B cell (primary cell): Measurements from ENCODE around the gene CDC14A. TPM values are rescaled to one million over a fixed set of nuclear protein-coding genes. Genes with fewer than 3 reads are reported as not detected.

Experiments used
- ATAC-seq: fragments of 200-7000 bp; cut with Tn5 transposase; one replicate; pipeline ENCODE4 v1.10.0; 2021; ENCODE audit warnings: low read depth, mild to moderate bottlenecking, moderate number of reproducible peaks, moderate library complexity
- CTCF ChIA-PET: fragments of 350-600 bp; sonication (Branson Sonifier 250); formaldehyde crosslinking; loops from one replicate; lab custom pipeline; 2021; ENCODE audit warnings: antibody characterized with exemption, inconsistent platforms; lab: Charles Lee
- POLR2A ChIA-PET: fragments of 350-600 bp; sonication (Branson Sonifier 250); formaldehyde crosslinking; loops from one replicate; lab custom pipeline; 2021; ENCODE audit warnings: antibody characterized with exemption; lab: Charles Lee
- DNase-seq: peaks from one replicate; pipeline ENCODE4 v3.0.0; 2013
- H2AFZ ChIP-seq: 2 replicates; pipeline ENCODE4 v1.6.1; 2012; ENCODE audit warnings: mild to moderate bottlenecking, low read depth, low read length; ENCODE audit not compliant: insufficient read depth, poor library complexity, severe bottlenecking
- H3K27ac ChIP-seq, 2 donors: 1 replicate in 1 of 2; 2 replicates in 1 of 2; pipeline ENCODE4 v1.5.1; 2012 to 2013; ENCODE audit warnings: low read length in 2 of 2, mild to moderate bottlenecking in 2 of 2, moderate library complexity in 1 of 2
- H3K27me3 ChIP-seq, 4 experiments: fragments of 200-600 bp in 1 of 4; sonication (generic) in 1 of 4; replicated peaks in 1 of 4; 1 replicate in 2 of 4; 2 replicates in 2 of 4; pipeline versions ENCODE4 v1.6.1 to v1.7.0; 2013 to 2016; ENCODE audit warnings: low read length in 3 of 4, mild to moderate bottlenecking in 2 of 4, mixed read lengths in 1 of 4, moderate library complexity in 1 of 4; ENCODE audit not compliant: insufficient read depth in 4 of 4, control insufficient read depth in 3 of 4; ENCODE audit errors: control extremely low read depth in 1 of 4
- H3K36me3 ChIP-seq, 2 experiments: replicated peaks in 1 of 2; 1 replicate in 1 of 2; 2 replicates in 1 of 2; pipeline versions ENCODE4 v1.6.1 to v1.7.1; 2013; ENCODE audit warnings: low read length in 1 of 2; ENCODE audit not compliant: insufficient read depth in 2 of 2, control insufficient read depth in 1 of 2; ENCODE audit errors: control extremely low read depth in 1 of 2, extremely low read depth in 1 of 2
- H3K4me1 ChIP-seq, 2 donors: fragments of 200-600 bp in 1 of 2; sonication (generic) in 1 of 2; 1 replicate in 1 of 2; 2 replicates in 1 of 2; pipeline versions ENCODE4 v1.5.1 to v1.6.1; 2013 to 2017; ENCODE audit warnings: low read length in 2 of 2; ENCODE audit not compliant: control insufficient read depth in 2 of 2, insufficient read depth in 2 of 2
- H3K4me2 ChIP-seq: replicated peaks from 2 replicates; pipeline ENCODE3; 2012; ENCODE audit warnings: mild to moderate bottlenecking, low read depth, low read length; ENCODE audit not compliant: poor library complexity, severe bottlenecking
- H3K4me3 ChIP-seq, 5 experiments: fragments of 200-600 bp in 1 of 5; sonication (generic) in 1 of 5; 1 replicate in 3 of 5; 2 replicates in 2 of 5; pipeline versions ENCODE4 v1.5.1 to v1.7.0; 2011 to 2016; ENCODE audit warnings: low read length in 4 of 5, mild to moderate bottlenecking in 4 of 5, low read depth in 2 of 5, control low read depth in 1 of 5, moderate library complexity in 1 of 5; ENCODE audit not compliant: insufficient read depth in 1 of 5; ENCODE audit errors: control extremely low read depth in 1 of 5, extremely low read depth in 1 of 5
- H3K79me2 ChIP-seq: fragments of 200-600 bp; sonication (generic); one replicate; pipeline ENCODE4 v1.6.0; 2016; ENCODE audit warnings: low read length; ENCODE audit not compliant: control insufficient read depth, insufficient read depth
- H3K9ac ChIP-seq: fragments of 200-600 bp; sonication (generic); 2 replicates; pipeline ENCODE4 v1.6.1; 2017; ENCODE audit warnings: mild to moderate bottlenecking, low read length, moderate library complexity
- H3K9me3 ChIP-seq, 3 donors: one replicate each; pipeline versions ENCODE4 v1.6.1 to v1.7.1; 2013; ENCODE audit warnings: low read length in 2 of 3; ENCODE audit not compliant: control insufficient read depth in 2 of 3, insufficient read depth in 1 of 3; ENCODE audit errors: control extremely low read depth in 1 of 3
- H4K20me1 ChIP-seq: 2 replicates; pipeline ENCODE4 v1.6.0; 2012; ENCODE audit warnings: mild to moderate bottlenecking, low read length; ENCODE audit not compliant: insufficient read depth, control insufficient read depth, poor library complexity, severe bottlenecking
- H3K27ac Mint-ChIP-seq: one replicate; pipeline ENCODE4 v1.8.0; 2021; ENCODE audit warnings: mixed read lengths
- H3K27me3 Mint-ChIP-seq: one replicate; pipeline ENCODE4 v1.8.0; 2021; ENCODE audit warnings: mixed read lengths
- H3K4me1 Mint-ChIP-seq: one replicate; pipeline ENCODE4 v1.8.0; 2021; ENCODE audit warnings: mixed read lengths
- H3K4me3 Mint-ChIP-seq: one replicate; pipeline ENCODE4 v1.8.0; 2021; ENCODE audit warnings: mixed read lengths
- H3K9me3 Mint-ChIP-seq: one replicate; pipeline ENCODE4 v1.8.0; 2022; ENCODE audit warnings: mixed read lengths; ENCODE audit not compliant: insufficient read depth
- EZH2 ChIP-seq: IDR thresholded peaks from 2 replicates; pipeline ENCODE4 v1.6.1; 2012; ENCODE audit warnings: borderline replicate concordance, low read depth, mild to moderate bottlenecking, moderate library complexity, low read length; ENCODE audit not compliant: insufficient read depth, poor library complexity, severe bottlenecking
- WGBS: methylation state at CpG from one replicate; pipeline ENCODE4 v1.1.5; 2013; ENCODE audit warnings: missing lambda C conversion rate; ENCODE audit not compliant: insufficient coverage; 5-methylcytosine and 5-hydroxymethylcytosine counted together
- intact Hi-C: fragments of 100-400 bp; cut with micrococcal nuclease; formaldehyde crosslinking; loops from one replicate; pipeline ENCODE4 v1.10.0; 2022
- polyA plus RNA-seq: library from polyadenylated mRNA; depleted of rRNA; stranded (reverse); fragments of >200 nt; gene quantifications from 2 replicates; pipeline ENCODE4 v1.2.3, GENCODE V29; 2012
- total RNA-seq, 2 donors: library from RNA; stranded (reverse); fragments of 120-200 nt in 1 of 2; gene quantifications; 1 replicate in 1 of 2; 2 replicates in 1 of 2; pipeline versions ENCODE4 v1.2.3 to v1.2.4, GENCODE V29; 2013 to 2022
- TF ChIP-seq, protein P1 (sequence below): fragments of 200-600 bp; IDR thresholded peaks from one replicate; pipeline ENCODE4 v1.8.0; 2022; ENCODE audit warnings: antibody characterized with exemption, mild to moderate bottlenecking

The CDC14A gene
- total and polyA plus RNA-seq, 2 donors (not counting 1 experiment from before 2014, with no cell fraction given), result 6.1 to 41.7 TPM

DNA sequence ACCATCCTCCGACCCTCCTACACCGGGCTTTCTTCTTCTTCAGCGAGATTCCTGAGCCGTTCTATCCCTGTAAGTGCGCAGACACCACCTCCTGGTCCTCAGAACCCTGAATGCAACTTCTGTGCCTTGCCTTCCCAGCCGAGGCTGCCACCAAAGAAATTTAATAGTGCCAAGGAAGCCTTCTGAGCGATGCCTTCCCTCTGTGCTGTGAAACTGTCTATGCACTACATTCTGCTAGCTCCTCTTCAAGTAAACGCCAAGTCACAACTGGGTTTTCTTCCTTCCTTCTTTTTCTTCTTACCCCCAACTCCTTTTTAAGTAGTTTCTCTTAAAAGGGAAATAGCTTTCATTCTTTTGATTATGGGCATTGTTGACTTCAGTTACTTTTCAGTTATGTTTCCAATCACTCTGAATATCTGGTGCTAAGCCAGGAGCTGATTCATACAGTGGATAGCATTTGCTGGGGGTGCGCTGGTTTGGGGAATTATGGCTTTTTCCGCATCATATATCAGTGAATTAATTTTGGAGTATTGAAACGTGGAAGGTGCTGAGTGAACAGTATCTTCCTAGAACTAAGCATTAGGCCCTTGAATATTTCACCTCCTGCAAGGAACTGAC, 147.0 kb downstream of the CDC14A start:
- CTCF ChIA-PET, result no interaction called here
- Mint-ChIP-seq H3K27ac (no peak overlapping the region), H3K4me3 (no peak overlapping the region), H3K4me1 (no peaks in the 10 kb centered on the region), H3K9me3 (no peaks in the 10 kb centered on the region), H3K27me3 (no peaks in the 10 kb centered on the region)
- H3K9ac ChIP-seq, result no peak overlapping the region
- WGBS, result 94% methylated on average over 6 of the region's 11 CpGs
- no peaks in the 10 kb centered on the region for H3K4me1 ChIP-seq
- no peak overlapping the region for H2AFZ ChIP-seq
- H3K27ac ChIP-seq, result no peak overlapping the region
- no peaks in the 10 kb centered on the region for H3K27me3 ChIP-seq
- intact Hi-C loops, result no loop called here
- TF ChIP-seq, protein P1, sequence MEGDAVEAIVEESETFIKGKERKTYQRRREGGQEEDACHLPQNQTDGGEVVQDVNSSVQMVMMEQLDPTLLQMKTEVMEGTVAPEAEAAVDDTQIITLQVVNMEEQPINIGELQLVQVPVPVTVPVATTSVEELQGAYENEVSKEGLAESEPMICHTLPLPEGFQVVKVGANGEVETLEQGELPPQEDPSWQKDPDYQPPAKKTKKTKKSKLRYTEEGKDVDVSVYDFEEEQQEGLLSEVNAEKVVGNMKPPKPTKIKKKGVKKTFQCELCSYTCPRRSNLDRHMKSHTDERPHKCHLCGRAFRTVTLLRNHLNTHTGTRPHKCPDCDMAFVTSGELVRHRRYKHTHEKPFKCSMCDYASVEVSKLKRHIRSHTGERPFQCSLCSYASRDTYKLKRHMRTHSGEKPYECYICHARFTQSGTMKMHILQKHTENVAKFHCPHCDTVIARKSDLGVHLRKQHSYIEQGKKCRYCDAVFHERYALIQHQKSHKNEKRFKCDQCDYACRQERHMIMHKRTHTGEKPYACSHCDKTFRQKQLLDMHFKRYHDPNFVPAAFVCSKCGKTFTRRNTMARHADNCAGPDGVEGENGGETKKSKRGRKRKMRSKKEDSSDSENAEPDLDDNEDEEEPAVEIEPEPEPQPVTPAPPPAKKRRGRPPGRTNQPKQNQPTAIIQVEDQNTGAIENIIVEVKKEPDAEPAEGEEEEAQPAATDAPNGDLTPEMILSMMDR, result no peak
- no peak for TF ChIP-seq EZH2
- ATAC-seq (no peak), DNase-seq (no peak)
- no peak overlapping the region for H3K4me2 ChIP-seq
- H4K20me1 ChIP-seq, result no peaks in the 10 kb centered on the region
- peaks cover 12 to 58% of the 10 kb centered on the region in 2 experiments for H3K36me3 ChIP-seq
- H3K4me3 ChIP-seq, result no peak overlapping the region
- H3K79me2 ChIP-seq, result no peaks in the 10 kb centered on the region
- H3K9me3 ChIP-seq, result no peaks in the 10 kb centered on the region
- POLR2A ChIA-PET, result no interaction called here

DNA sequence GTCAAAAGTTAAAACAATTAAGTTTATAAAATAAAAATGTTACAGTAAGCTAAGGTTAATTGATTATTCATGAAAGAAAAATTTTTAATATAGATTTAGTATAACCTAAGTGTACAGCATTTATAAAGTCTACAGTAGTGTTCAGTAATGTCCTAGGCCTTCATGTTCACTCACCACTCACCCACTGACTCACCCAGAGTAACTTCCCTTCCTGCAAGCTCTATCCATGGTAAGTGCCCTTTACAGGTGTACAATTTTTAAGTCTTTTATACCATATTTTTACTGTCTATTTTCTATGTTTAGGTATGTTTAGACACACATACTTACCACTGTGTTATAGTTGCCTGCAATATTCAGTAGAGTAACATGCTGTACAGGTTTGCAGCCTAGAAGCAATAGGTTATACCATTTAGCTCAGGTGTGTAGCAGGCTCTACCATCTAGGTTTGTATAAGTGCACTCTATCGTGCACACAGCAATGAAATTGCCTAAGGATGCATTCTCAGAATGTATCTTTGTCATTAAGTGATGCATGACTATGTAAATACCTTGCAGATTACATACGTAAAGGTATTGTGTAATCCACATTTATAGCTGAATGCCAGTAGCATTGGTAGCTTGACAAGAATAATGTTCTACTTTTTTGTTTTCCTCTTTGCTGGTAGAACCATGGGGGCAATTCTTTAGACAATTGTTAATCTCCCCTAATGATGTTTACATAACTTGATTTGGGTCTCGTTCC, 149.9 kb downstream of the CDC14A start:
- CTCF ChIA-PET, result no interaction called here
- intact Hi-C loops, result no loop called here
- ATAC-seq, result no peak
- Mint-ChIP-seq H3K9me3 (no peaks in the 10 kb centered on the region), H3K27me3 (no peaks in the 10 kb centered on the region), H3K27ac (no peak overlapping the region), H3K4me1 (no peaks in the 10 kb centered on the region), H3K4me3 (no peak overlapping the region)
- no peak for DNase-seq
- POLR2A ChIA-PET, result no interaction called here
- no peak overlapping the region for H3K9ac ChIP-seq
- no peak overlapping the region for H3K4me2 ChIP-seq
- no peaks in the 10 kb centered on the region for H4K20me1 ChIP-seq
- H3K36me3 ChIP-seq, result peaks cover 13 to 63% of the 10 kb centered on the region in 2 experiments
- WGBS, result no CpG with 5 or more reads among the region's 3 CpGs
- no peak for TF ChIP-seq EZH2
- TF ChIP-seq, protein P1, result no peak
- no peaks in the 10 kb centered on the region for H3K4me1 ChIP-seq
- no peak overlapping the region for H3K4me3 ChIP-seq
- no peaks in the 10 kb centered on the region for H3K27me3 ChIP-seq
- H2AFZ ChIP-seq, result no peak overlapping the region
- H3K9me3 ChIP-seq, result no peaks in the 10 kb centered on the region
- H3K79me2 ChIP-seq, result no peaks in the 10 kb centered on the region
- H3K27ac ChIP-seq, result no peak overlapping the region
